ENCODE measurements around the gene SLC25A34. TPM values are rescaled to one million over a fixed set of nuclear protein-coding genes. Genes with fewer than 3 reads are reported as not detected.

SLC25A34 gene
- total RNA-seq, 1 donor from 2014 or later, result 0.90 TPM

DNA sequence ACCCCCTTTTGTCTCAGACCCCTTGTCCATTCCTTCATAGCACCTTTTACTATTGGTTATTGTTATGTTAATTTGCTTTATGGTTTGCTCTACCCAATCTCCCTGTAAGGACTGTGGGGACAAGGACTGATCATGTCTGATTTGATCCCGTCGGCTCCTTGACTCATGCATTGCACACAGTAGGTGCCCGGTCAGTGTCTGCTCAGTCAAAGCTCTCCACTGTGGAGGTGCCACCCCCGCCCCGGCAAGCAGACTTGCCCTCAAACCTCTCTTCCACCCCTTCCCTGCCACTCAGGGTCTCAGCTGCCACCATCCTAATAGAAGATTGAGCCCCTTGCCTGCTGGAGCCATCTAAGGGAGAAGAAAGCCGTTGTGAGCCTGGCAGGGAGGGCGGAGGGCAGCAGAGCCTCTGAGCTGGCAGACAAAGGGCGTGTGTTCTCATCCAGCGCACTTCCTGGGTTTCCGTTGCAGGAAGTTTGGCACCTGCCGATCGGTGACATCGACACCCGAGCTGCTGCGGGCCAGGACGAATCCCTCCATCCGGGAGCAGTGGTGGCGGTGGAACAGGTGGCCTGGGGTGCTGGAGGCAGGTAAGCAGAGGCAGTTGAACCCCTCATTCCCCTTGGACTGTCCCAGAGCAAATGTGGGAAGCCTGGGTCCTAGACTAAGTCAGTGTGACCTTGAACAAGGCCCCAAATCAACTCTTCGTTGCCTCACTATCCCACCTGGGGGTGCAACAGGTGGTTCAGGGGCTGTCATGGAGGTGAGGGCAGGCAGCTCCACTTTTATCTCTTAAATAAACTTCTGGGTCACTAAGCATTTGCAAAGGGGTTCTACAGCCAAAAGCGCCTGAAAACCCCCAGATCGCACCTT is 20.3 kb downstream of the SLC25A34 start:
- no peak overlapping the region for H3K4me3 Mint-ChIP-seq (ENCODE audit: unreplicated experiment)
- no peaks in the 10 kb centered on the region for H3K27me3 Mint-ChIP-seq (ENCODE audit: low read depth)
- H3K4me1 Mint-ChIP-seq (ENCODE audit: low read depth), result peaks cover 45% of the 10 kb centered on the region
- no peaks in the 10 kb centered on the region for H3K9me3 Mint-ChIP-seq (ENCODE audit: low read depth)
- DNase-seq (ENCODE audit: low spot score), result peak; percentile 88
- TF ChIP-seq, protein P1, sequence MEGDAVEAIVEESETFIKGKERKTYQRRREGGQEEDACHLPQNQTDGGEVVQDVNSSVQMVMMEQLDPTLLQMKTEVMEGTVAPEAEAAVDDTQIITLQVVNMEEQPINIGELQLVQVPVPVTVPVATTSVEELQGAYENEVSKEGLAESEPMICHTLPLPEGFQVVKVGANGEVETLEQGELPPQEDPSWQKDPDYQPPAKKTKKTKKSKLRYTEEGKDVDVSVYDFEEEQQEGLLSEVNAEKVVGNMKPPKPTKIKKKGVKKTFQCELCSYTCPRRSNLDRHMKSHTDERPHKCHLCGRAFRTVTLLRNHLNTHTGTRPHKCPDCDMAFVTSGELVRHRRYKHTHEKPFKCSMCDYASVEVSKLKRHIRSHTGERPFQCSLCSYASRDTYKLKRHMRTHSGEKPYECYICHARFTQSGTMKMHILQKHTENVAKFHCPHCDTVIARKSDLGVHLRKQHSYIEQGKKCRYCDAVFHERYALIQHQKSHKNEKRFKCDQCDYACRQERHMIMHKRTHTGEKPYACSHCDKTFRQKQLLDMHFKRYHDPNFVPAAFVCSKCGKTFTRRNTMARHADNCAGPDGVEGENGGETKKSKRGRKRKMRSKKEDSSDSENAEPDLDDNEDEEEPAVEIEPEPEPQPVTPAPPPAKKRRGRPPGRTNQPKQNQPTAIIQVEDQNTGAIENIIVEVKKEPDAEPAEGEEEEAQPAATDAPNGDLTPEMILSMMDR (IDR thresholded peaks at IDR 0.05), result no peak
- peaks cover 2% of the 10 kb centered on the region for H3K36me3 Mint-ChIP-seq (ENCODE audit: low read depth)
- H3K27ac Mint-ChIP-seq (ENCODE audit: unreplicated experiment), result peak overlapping the region; percentile 61

DNA sequence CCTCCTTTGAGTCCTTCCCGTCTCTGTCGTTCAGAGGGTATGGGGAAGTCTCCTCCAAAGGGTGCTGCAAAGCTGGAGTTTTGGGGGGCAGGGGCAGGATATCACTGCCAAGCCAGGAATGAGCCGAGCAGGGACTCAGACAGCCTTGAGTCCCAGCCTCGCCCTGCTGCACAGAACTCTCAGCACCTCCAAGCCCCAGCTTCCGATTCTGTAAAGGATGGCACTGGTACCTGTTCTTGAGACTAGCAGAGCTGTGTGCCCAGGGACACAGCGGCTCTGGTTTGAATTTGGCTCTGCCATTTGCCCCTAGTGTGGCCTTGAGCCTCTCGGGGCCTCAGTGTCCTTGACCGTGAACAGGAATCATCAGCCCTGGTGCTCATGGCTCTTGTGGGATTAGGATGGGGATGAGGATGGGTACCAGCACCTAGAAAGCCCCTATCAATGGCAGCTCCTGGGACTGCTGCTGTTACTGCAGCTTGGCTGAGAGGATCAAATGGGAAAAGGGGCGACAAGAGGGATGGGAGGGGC is 21.0 kb downstream of the SLC25A34 start:
- peak overlapping the region; percentile 83 for H3K4me3 Mint-ChIP-seq (ENCODE audit: unreplicated experiment)
- peaks cover 47% of the 10 kb centered on the region for H3K4me1 Mint-ChIP-seq (ENCODE audit: low read depth)
- TF ChIP-seq, protein P1 (IDR thresholded peaks at IDR 0.05), result no peak
- DNase-seq (ENCODE audit: low spot score), result no peak
- H3K27ac Mint-ChIP-seq (ENCODE audit: unreplicated experiment), result peak overlapping the region; percentile 82
- peaks cover 5% of the 10 kb centered on the region for H3K36me3 Mint-ChIP-seq (ENCODE audit: low read depth)
- H3K9me3 Mint-ChIP-seq (ENCODE audit: low read depth), result no peaks in the 10 kb centered on the region
- no peaks in the 10 kb centered on the region for H3K27me3 Mint-ChIP-seq (ENCODE audit: low read depth)

DNA sequence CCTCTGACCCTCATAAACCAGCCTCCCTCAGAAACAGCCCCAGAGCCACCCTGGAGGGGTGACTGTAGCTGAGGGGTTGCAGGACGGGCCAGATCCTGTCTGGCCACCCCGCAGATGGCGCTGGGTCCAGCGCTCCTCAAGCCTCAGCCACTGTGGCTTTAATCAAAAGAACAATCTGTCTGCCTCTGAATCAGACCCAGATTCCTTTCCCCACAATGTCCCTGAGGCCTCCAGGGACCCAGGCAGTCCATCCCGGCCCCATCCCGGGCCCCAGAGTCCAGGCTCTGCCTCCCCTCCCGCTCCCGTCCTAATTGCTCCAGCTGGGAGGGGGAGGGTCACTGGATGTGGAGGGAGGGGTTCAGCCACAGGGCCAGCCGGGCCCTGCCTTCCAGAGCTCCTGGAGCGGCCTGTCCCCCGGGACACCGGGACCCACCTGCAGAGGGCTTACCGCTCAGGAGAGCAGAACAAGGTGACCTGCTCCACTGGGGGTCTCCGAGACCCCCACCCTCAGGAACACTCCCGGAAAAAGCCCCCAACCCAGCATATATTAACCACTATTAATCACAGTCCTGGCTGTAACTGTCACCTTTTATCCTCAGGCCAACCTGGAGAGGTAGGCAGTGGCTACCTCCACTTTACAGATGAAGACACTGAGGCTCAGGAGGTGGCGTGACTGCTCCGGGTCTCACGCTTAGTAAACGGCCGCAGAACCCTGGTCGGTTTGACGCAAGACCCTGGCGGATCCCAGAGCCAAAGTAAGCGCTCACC is 21.7 kb downstream of the SLC25A34 start:
- Mint-ChIP-seq H3K4me3 (ENCODE audit: unreplicated experiment) (peak overlapping the region; percentile 83), H3K27ac (ENCODE audit: unreplicated experiment) (peak overlapping the region; percentile 82), H3K4me1 (ENCODE audit: low read depth) (peaks cover 54% of the 10 kb centered on the region), H3K9me3 (ENCODE audit: low read depth) (no peaks in the 10 kb centered on the region), H3K27me3 (ENCODE audit: low read depth) (no peaks in the 10 kb centered on the region), H3K36me3 (ENCODE audit: low read depth) (peaks cover 8% of the 10 kb centered on the region)
- DNase-seq (ENCODE audit: low spot score), result no peak
- TF ChIP-seq, protein P1 (IDR thresholded peaks at IDR 0.05), result peak; percentile 10

DNA sequence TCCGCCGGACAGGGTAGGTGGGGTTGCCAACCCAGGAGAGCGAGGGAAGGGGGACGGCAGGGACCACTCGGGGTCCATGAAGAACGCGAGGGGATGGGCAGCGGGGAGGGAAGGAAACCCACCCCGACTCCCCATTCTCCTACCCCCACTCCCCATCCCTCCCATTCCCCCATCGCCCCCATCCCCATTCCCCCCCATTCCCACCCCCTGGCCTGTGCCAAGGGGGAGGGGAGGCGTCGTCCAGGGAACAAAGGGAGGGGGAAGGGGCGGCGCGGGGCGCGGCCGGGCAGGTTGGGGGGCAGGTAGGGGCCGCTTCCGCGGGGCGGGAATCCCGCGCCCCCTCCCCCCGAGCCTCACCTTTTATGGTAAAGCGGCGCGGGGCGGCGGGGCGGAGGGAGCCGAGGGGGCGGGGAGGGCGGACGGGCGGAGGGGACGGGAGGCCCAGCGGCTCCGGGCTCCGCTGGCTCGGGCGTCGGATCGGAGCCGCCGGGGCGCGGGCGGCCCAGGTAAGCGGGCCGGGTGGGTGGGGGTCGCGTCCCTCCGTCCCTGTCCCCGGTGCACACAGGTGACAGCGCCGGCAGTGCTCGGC is 22.4 kb downstream of the SLC25A34 start, which contains the start of gene FBLIM1:
Gene FBLIM1 (plus strand): TSS at position 453 of the 589 bp plus-strand sequence. CDS start 6,189 bp downstream, outside the sequence.
- DNase-seq (ENCODE audit: low spot score), result no peak

More for the DNA sequence above, 22.4 kb downstream of the SLC25A34 start, which contains the start of gene FBLIM1:
- TF ChIP-seq, protein P1 (IDR thresholded peaks at IDR 0.05), result no peak
- Mint-ChIP-seq H3K27ac (ENCODE audit: unreplicated experiment) (peak within 1 kb of the TSS; percentile 95), H3K36me3 (ENCODE audit: low read depth) (peaks cover 8% of the 10 kb centered on the region), H3K4me3 (ENCODE audit: unreplicated experiment) (peak within 1 kb of the TSS; percentile 92), H3K9me3 (ENCODE audit: low read depth) (no peaks in the 10 kb centered on the region), H3K4me1 (ENCODE audit: low read depth) (peaks cover 55% of the 10 kb centered on the region), H3K27me3 (ENCODE audit: low read depth) (no peaks in the 10 kb centered on the region)
